Panc1 (cell line): ENCODE results near the gene CTNNA1.

ENCODE experiments used
- CTCF ChIP-seq: fragments of 450-650 bp; IDR thresholded peaks from 2 replicates; pipeline ENCODE4 v1.5.1; 2017; ENCODE audit warnings: mild to moderate bottlenecking
- POLR2AphosphoS5 ChIP-seq: IDR thresholded peaks from 2 replicates; pipeline ENCODE4 v1.6.1; 2012; ENCODE audit warnings: mild to moderate bottlenecking, low read depth, low read length, moderate library complexity
- REST ChIP-seq, 2 experiments: IDR thresholded peaks; 2 replicates each; pipeline ENCODE4 v1.6.1; 2011 to 2012; ENCODE audit warnings: low read depth in 2 of 2, control low read depth in 1 of 2, low read length in 1 of 2, mild to moderate bottlenecking in 1 of 2, moderate library complexity in 1 of 2; ENCODE audit not compliant: insufficient read depth in 1 of 2
- SIN3A ChIP-seq: IDR thresholded peaks from 2 replicates; pipeline ENCODE4 v1.6.1; 2012; ENCODE audit warnings: low read depth, mild to moderate bottlenecking, low read length, moderate library complexity, borderline replicate concordance; ENCODE audit not compliant: insufficient read depth

- TF ChIP-seq CTCF = no peak
- TF ChIP-seq POLR2AphosphoS5 = no peak
- TF ChIP-seq REST (IDR thresholded peaks at IDR 0.05; ENCODE audit: insufficient read depth in 1 of 2, low read depth in 2 of 2, low read length in 1 of 2) = no peak
- no peak for TF ChIP-seq SIN3A
Observed at GRCh38 chr5:138748630-138749081, 4.6 kb upstream of the CTNNA1 start.
